H1 (cell line): ENCODE measurements around the gene GABRD. TPM values are rescaled to one million over a fixed set of nuclear protein-coding genes. Genes with fewer than 3 reads are reported as not detected.

ENCODE experiments used
- BCL11A ChIP-seq, 2 experiments: IDR thresholded peaks; one replicate each; pipeline ENCODE4 v1.6.1; 2011; ENCODE audit warnings: low read depth in 2 of 2, low read length in 2 of 2, mild to moderate bottlenecking in 2 of 2
- CBX8 ChIP-seq: fragments of 300-800, 300-1000 bp; sonication (generic); IDR thresholded peaks from 2 replicates; pipeline ENCODE4 v1.7.1; 2016; ENCODE audit warnings: low read depth, low read length, borderline replicate concordance
- POU5F1 ChIP-seq: IDR thresholded peaks from 2 replicates; pipeline ENCODE4 v1.6.1; 2011; ENCODE audit warnings: low read depth, mild to moderate bottlenecking, low read length, moderate library complexity
- TAF1 ChIP-seq: IDR thresholded peaks from 2 replicates; pipeline ENCODE4 v1.6.1; 2011; ENCODE audit warnings: mild to moderate bottlenecking, low read depth, low read length
- polyA plus RNA-seq, 7 experiments: library from polyadenylated mRNA; depleted of rRNA in 3 of 7; stranded (reverse) in 5 of 7; unstranded in 2 of 7; fragments of >200 nt in 5 of 7; fragments of 200-250 nt in 2 of 7; gene quantifications; 1 replicate in 5 of 7; 2 replicates in 1 of 7; 4 replicates in 1 of 7; pipeline versions ENCODE4 v1.2.1 to v1.2.3, GENCODE V29; 2011 to 2013; ENCODE audit warnings: missing spikeins in 2 of 7, mixed read lengths in 2 of 7
- total RNA-seq: library from RNA; stranded (reverse); fragmentation: NEBNext Ultra II Directional; extraction: Animal tissue kit (Norgen Biotek cat#: 25700); gene quantifications from 2 replicates; pipeline ENCODE4 v1.2.1, GENCODE V29; 2021
- TF ChIP-seq, protein P1 (sequence below), 3 experiments: IDR thresholded peaks; 1 replicate in 2 of 3; 2 replicates in 1 of 3; pipeline versions ENCODE4 v1.5.1 to v1.6.1; 2011; ENCODE audit warnings: low read length in 3 of 3, mild to moderate bottlenecking in 3 of 3, inconsistent platforms in 2 of 3, low read depth in 1 of 3, moderate library complexity in 1 of 3; ENCODE audit not compliant: insufficient read depth in 1 of 3; ENCODE audit errors: control extremely low read depth in 1 of 3

Gene GABRD
- total and polyA plus RNA-seq, 2 of the 8 experiments (the other 6 are each of a cell fraction or from before 2014, with no cell fraction given) = 1.8 to 3.0 TPM

GRCh38 chr1:1971688-1972087, 47.5 kb upstream of the GABRD start (continued):
- TF ChIP-seq BCL11A (IDR thresholded peaks at IDR 0.05; ENCODE audit: low read depth in 2 of 2, low read length in 2 of 2) (no peak), CBX8 (no peak), POU5F1 (no peak), TAF1 (no peak)
- TF ChIP-seq, protein P1, sequence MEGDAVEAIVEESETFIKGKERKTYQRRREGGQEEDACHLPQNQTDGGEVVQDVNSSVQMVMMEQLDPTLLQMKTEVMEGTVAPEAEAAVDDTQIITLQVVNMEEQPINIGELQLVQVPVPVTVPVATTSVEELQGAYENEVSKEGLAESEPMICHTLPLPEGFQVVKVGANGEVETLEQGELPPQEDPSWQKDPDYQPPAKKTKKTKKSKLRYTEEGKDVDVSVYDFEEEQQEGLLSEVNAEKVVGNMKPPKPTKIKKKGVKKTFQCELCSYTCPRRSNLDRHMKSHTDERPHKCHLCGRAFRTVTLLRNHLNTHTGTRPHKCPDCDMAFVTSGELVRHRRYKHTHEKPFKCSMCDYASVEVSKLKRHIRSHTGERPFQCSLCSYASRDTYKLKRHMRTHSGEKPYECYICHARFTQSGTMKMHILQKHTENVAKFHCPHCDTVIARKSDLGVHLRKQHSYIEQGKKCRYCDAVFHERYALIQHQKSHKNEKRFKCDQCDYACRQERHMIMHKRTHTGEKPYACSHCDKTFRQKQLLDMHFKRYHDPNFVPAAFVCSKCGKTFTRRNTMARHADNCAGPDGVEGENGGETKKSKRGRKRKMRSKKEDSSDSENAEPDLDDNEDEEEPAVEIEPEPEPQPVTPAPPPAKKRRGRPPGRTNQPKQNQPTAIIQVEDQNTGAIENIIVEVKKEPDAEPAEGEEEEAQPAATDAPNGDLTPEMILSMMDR (IDR thresholded peaks at IDR 0.05; ENCODE audit: control extremely low read depth in 1 of 3, insufficient read depth in 1 of 3, low read depth in 1 of 3, low read length in 3 of 3) = no peak
